Adipocyte (in vitro differentiated cells): ENCODE measurements around the gene TNFRSF9.

Experiments used
- DNase-seq: peaks from one replicate; pipeline ENCODE4 v3.0.0-alpha.2; 2015; ENCODE audit warnings: low read depth
- H3K27me3 ChIP-seq: replicated peaks from 2 replicates; pipeline ENCODE4 v1.7.0; 2013; ENCODE audit warnings: mild to moderate bottlenecking, low read length, moderate library complexity; ENCODE audit not compliant: control insufficient read depth, insufficient read depth
- H3K36me3 ChIP-seq: 2 replicates; pipeline ENCODE4 v1.7.0; 2013; ENCODE audit warnings: low read length, mild to moderate bottlenecking, moderate library complexity; ENCODE audit not compliant: control insufficient read depth, insufficient read depth, severe bottlenecking
- H3K4me1 ChIP-seq: 2 replicates; pipeline ENCODE4 v1.7.0; 2013; ENCODE audit warnings: mild to moderate bottlenecking, low read length, moderate library complexity; ENCODE audit not compliant: control insufficient read depth, insufficient read depth
- H3K4me3 ChIP-seq: 2 replicates; pipeline ENCODE4 v1.7.0; 2013; ENCODE audit warnings: mild to moderate bottlenecking, low read length, moderate library complexity
- H3K9ac ChIP-seq: 2 replicates; pipeline ENCODE4 v1.7.0; 2013; ENCODE audit warnings: mild to moderate bottlenecking, low read length, moderate library complexity
- H3K9me3 ChIP-seq: 2 replicates; pipeline ENCODE4 v1.7.0; 2013; ENCODE audit warnings: mild to moderate bottlenecking, low read length, moderate library complexity; ENCODE audit not compliant: control insufficient read depth

Gene TNFRSF9

DNA sequence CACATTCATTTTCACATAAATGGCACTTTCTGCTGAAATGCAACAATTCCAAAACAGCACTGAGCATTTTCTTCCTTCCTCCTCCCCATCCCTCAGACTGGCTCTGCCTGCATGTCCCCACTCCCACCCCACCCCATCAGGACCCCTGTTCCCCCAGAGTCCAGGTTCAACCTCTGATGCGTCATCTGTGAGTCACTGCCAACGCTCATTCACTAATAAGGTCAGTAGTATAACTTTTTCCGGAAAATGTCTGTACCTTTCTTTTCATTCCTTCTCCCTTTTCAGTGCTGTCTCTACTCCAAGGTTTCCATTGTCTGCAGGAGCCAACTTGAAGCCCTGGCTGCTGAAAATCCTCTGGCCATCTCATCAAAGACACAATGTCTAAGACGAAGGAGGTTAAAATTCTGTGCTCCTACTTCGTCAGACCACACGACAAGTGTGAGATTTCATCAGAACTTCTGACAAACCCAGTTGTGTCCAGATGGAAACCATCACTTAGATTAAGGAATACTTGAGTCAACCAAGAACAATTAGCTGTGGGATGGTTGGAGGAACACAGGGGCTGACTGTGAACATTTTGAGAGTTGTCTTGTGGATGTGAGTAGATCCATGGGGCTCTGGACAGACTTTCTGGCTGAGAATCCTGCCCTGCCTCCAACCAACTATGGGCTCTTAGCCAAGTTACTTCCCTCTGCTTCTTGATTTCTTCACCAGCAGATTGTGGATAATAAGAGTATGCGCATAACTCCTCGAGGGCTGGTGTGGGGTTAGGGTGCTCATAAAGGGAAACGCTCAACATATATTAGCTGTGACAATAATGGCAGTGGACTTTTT, 52.2 kb downstream of the TNFRSF9 start:
- DNase-seq: no peak

DNA sequence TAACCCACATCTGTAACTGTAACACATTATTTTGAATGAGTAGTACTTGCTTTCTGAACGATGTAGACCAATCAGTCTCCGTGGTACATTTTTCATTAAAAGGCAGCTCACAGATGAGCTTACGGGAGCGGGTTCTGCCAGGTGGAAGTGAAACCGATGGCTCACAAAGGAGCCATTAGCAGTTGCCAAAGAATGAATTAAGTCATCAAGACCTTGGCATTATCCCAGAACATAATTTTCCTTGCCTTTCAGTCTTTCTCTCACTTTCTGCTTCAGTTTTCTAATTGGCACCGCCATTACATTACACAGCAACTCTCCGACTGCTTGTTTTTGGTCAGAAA, 54.3 kb downstream of the TNFRSF9 start:
- Histone ChIP-seq H3K27me3 (no peaks in the 10 kb centered on the region), H3K4me1 (peaks cover 2% of the 10 kb centered on the region), H3K36me3 (no peaks in the 10 kb centered on the region), H3K9ac (no peak overlapping the region), H3K9me3 (no peaks in the 10 kb centered on the region), H3K4me3 (no peak overlapping the region)
- no peak for DNase-seq

More for the DNA sequence above, 52.2 kb downstream of the TNFRSF9 start:
- H3K4me1 ChIP-seq: peaks cover 3% of the 10 kb centered on the region
- H3K9me3 ChIP-seq: no peaks in the 10 kb centered on the region
- no peak overlapping the region for H3K9ac ChIP-seq
- no peaks in the 10 kb centered on the region for H3K27me3 ChIP-seq
- no peak overlapping the region for H3K4me3 ChIP-seq
- H3K36me3 ChIP-seq: no peaks in the 10 kb centered on the region

DNA sequence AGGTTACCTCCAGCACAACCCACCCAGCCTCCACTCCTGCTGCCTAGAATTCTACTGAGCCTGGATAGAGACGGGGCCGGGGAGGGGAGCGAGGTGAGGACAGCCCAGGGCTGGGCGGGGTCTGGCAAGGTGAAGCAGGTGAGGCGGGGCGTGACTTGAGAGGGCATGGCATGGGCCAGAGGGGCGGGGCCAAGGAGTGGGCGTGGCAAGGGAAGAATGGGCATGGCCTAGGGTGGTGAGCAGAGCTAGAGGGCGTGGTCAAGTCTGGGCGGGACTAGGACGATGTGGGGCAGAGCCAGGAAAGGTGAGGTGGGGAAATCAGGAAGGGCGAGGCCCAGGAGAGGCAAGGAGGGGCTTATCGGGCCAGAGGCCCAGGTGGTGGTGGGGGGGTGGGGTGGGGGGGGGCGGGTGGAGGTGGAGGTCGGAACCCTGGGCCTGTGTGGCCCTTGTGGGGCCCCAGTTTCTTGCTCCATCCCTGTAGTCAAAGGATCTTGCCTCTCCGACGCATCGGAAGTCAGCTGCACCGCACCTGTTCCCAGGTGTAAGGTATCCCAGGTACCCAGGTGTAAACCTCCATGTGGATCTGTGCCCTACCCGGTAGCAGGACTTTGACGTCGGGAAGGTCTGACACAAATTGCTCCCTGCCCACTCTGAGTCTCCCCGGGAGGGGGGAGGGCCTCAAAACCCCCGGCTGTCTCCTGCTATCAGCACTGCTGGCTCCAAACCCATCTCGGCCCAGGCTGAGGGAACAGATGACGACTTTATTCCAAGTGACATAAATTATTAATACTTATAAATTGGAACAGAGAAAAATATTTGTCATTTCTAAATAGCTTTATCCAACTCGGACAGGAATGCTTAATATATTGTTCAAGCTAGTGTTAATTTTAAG, 54.9 kb downstream of the TNFRSF9 start:
- Histone ChIP-seq H3K9me3 (no peaks in the 10 kb centered on the region), H3K4me3 (no peak overlapping the region), H3K27me3 (no peaks in the 10 kb centered on the region), H3K9ac (no peak overlapping the region), H3K4me1 (peaks cover 2% of the 10 kb centered on the region), H3K36me3 (no peaks in the 10 kb centered on the region)
- no peak for DNase-seq

DNA sequence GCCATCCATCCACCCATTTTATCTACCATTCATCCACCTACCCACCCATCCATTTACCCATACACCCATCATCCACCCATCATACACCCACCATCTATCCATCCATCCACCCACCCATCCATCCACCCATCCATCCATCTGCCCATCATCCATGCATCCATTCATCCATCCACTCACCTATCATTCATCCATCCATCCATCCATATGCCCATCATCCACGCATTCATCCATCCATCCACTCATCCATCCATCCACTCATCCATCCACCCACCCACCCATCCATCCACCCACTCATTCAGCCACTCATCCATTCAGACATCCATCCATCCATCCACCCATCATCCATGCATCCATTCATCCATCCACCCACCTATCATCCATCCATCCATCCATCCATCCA, 55.9 kb downstream of the TNFRSF9 start:
- no peaks in the 10 kb centered on the region for H3K27me3 ChIP-seq
- no peak overlapping the region for H3K9ac ChIP-seq
- no peaks in the 10 kb centered on the region for H3K36me3 ChIP-seq
- DNase-seq: no peak
- no peaks in the 10 kb centered on the region for H3K9me3 ChIP-seq
- peaks cover 2% of the 10 kb centered on the region for H3K4me1 ChIP-seq
- no peak overlapping the region for H3K4me3 ChIP-seq

DNA sequence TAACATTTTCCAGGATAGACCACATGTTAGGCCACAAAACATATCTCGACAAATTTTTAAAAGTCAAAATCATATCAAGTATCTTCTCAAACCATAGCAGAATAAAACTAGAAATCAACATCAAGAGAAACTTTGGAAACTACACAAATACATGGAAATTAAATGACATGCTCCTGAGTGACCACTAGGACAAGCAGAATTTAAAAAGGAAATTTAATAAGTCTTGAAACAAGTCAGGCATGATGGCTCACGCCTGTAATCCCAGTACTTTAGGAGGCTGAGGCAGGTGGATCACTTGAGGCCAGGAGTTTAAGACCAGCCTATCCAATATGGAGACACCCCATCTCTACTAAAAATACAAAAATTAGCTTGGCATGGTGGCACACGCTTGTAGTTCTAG, 61.4 kb downstream of the TNFRSF9 start:
- peaks cover 7% of the 10 kb centered on the region for H3K9me3 ChIP-seq
- H3K4me3 ChIP-seq: no peak overlapping the region
- no peaks in the 10 kb centered on the region for H3K36me3 ChIP-seq
- H3K9ac ChIP-seq: no peak overlapping the region
- no peaks in the 10 kb centered on the region for H3K4me1 ChIP-seq
- no peaks in the 10 kb centered on the region for H3K27me3 ChIP-seq
- no peak for DNase-seq

DNA sequence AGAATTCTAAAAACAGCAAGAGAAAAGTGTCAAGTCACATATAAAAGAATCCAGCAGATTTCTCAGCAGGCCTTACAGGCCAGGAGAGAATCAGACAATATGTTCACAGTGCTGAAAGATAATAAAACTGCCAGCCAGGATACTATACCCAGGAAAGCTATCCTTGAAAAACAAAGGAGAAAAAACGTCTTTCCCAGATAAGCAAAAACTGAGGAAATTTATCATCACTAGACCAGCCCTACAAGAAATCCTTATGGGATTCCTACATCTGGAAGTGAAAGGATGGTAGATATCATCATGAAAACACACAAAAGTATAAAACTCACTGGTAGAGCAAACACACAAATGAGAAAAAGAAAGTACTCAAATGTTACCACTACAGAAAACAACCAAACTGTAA, 62.6 kb downstream of the TNFRSF9 start:
- Histone ChIP-seq H3K9ac (no peak overlapping the region), H3K27me3 (peaks cover 9% of the 10 kb centered on the region), H3K4me1 (no peaks in the 10 kb centered on the region), H3K4me3 (no peak overlapping the region), H3K36me3 (no peaks in the 10 kb centered on the region), H3K9me3 (peaks cover 7% of the 10 kb centered on the region)
- no peak for DNase-seq

DNA sequence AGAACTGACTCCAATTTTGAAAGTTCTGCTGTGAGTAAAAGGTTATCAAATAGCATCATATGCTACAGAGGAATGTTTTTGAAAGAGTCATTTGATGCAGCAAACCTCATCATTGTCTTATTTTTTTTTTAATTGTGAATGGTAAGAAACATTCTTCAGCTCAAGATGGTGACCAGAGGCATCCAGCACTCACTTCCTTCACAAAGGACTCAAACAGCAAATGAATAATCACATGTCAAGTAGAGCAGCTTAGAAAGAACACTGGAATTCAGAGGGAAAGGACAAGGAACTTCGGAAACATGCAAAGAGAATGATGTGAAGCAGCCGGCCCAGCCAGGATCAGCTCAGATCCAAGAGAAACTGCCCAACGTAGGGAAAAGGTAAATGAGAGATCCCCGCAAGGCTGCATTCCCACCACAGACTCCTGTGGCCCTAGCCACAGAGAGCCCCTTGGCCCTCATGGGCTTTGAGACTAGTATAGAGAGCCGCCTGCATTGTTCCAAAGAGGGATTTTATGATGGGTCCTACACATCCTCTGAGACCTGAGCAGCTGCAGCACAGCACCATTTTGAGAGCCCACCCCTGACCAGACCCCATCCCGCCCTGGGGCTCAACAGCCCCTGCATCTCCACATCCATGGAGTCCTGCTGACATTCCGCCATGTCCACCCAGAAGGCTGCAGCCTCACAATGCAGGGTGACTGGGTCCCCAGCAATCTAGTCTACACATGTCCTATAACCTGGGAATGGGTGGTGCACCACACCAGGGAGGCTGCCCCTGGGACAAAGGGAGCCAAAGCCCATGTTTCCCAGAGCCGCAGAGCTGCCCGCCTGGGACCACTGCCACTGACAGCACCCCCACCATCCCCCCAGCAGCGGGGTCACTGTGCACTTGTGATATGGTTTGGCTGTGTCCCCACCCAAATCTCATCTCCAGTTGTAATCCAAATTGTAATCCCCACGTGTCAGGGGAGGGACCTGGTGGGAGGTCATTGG, 66.5 kb downstream of the TNFRSF9 start:
- no peaks in the 10 kb centered on the region for H3K4me1 ChIP-seq
- H3K36me3 ChIP-seq: no peaks in the 10 kb centered on the region
- peaks cover 15% of the 10 kb centered on the region for H3K9me3 ChIP-seq
- no peak overlapping the region for H3K4me3 ChIP-seq
- H3K9ac ChIP-seq: no peak overlapping the region
- DNase-seq: no peak
- H3K27me3 ChIP-seq: peaks cover 9% of the 10 kb centered on the region

DNA sequence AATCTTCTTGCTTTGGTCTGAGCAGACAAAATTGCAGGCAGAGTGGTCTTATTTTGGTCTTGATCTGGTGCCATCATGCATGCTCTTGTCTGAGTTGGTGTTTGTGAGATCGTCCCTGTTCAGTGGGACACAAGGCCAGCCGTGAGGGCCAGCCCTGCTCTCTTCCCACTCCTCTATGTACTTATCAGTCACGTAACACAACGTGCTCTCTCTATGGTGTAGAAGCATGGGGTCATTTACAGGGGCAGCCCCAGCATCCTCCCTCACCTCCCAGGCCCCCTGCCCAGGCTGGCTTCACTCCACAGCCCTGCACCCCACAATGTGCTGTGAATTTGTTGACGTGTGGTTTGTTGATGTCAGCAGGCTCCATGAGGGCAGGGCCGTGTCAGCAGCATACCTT, 69.5 kb downstream of the TNFRSF9 start:
- Histone ChIP-seq H3K36me3 (no peaks in the 10 kb centered on the region), H3K4me3 (no peak overlapping the region), H3K9ac (no peak overlapping the region), H3K4me1 (no peaks in the 10 kb centered on the region), H3K27me3 (peaks cover 9% of the 10 kb centered on the region), H3K9me3 (peaks cover 8% of the 10 kb centered on the region)
- DNase-seq: no peak

DNA sequence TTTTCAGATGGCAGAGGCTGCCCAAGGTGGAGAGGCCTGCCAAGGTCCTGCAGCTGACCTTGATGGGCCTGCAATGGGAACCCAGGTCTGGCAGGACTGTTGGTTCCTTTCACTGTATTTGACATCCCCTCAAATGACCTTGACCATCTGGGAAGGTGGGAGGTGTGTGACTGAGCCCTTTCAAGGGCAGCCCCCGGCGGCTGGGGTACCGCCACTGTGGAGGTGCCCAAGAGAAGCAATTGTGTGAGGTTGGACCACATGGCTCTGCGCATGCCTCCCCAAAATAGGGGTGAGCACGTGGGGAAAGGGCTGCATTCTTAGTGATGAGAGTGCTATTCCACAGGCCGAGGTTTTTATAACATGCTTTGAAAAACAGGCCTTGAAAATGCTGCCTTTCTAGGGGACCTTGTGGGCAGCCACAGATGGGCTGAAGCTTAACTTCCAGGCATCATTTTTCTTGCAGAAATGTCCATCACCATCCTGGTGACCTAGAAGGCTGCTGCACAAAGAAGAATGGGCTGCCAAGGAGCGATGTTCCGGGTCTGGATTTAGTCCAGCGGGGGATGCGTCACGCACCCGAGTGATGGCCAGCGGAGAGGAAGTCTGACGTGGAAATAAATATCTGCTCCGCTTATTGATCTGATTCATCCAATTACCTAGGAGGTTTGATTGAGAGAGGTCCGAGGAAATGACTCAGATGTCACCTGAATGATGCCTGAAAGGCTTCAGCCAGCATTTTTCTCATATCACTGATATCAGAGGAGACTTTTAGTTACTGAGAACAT, 71.3 kb downstream of the TNFRSF9 start:
- H3K4me1 ChIP-seq: no peaks in the 10 kb centered on the region
- DNase-seq: no peak
- H3K9ac ChIP-seq: no peak overlapping the region
- H3K27me3 ChIP-seq: peaks cover 16% of the 10 kb centered on the region
- peaks cover 8% of the 10 kb centered on the region for H3K9me3 ChIP-seq
- H3K36me3 ChIP-seq: no peaks in the 10 kb centered on the region
- no peak overlapping the region for H3K4me3 ChIP-seq

DNA sequence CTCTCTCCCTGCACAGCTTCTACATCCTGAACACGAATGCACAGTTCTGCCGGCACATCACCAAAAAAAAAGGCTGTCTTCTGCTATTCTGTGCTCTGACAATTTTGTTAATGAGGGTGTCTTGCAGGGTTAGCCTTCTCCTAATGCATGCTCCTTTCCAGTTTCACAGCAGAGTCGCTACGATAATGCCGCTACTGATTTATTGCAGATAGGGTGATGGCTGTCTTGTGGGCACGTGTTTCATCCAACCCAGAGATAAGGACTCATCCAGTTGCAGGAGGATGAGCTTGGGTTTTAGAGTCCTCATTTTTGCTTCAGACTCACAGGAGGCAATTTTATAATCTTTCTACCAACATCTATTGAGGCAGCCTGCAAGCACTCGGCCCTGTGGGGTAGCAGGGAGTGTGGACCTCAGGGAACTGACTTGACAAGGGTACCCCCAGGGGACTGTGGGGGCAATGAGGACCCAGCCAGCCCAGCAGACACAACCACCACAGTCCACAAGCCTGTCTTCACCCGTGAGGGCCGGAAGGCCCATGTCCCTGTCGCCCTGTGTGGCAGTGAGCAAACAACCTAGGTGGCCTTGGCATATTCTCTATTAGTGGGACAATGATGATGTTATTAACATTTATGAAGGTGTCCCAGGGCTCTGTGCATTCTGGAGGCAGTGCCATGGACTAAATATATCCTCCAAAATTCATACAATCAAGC, 72.4 kb downstream of the TNFRSF9 start:
- Histone ChIP-seq H3K4me3 (no peak overlapping the region), H3K9me3 (peaks cover 8% of the 10 kb centered on the region), H3K9ac (no peak overlapping the region), H3K36me3 (no peaks in the 10 kb centered on the region), H3K27me3 (peaks cover 7% of the 10 kb centered on the region), H3K4me1 (no peaks in the 10 kb centered on the region)
- DNase-seq: no peak
